ENCODE results near the gene SLC6A20. TPM values are rescaled to one million over a fixed set of nuclear protein-coding genes. Genes with fewer than 3 reads are reported as not detected.
"Not testable (repeated sequence)": the region's sequence is repeated elsewhere in the genome, so short reads cannot be mapped to it uniquely, and the experiment has no call there.

SLC6A20 gene
- total RNA-seq, 3 donors from 2014 or later: 0.16 to 1.2 (median 0.33) TPM

GRCh38 chr3:45758871-45759270 lies 37.5 kb downstream of the SLC6A20 start:
- no peaks in the 10 kb centered on the region for H3K4me1 ChIP-seq
- no peaks in the 10 kb centered on the region for H3K9me3 ChIP-seq
- no peaks in the 10 kb centered on the region for H3K36me3 ChIP-seq
- DNase-seq (ENCODE audit: low spot score in 2 of 2): peak; percentile 5 to 30
- H3K27me3 ChIP-seq: no peaks in the 10 kb centered on the region
- H3K4me3 ChIP-seq: no peak overlapping the region
- no peak overlapping the region for H3K27ac ChIP-seq
- intact Hi-C loops (cut with DNase I; ENCODE audit: low total_unique reads): no loop called here
- no peak for TF ChIP-seq POLR2AphosphoS5 (IDR thresholded peaks at IDR 0.05)
- no peak for TF ChIP-seq CTCF (IDR thresholded peaks at IDR 0.05)
- no peak for TF ChIP-seq POLR2A (IDR thresholded peaks at IDR 0.05)

- H3K27ac ChIP-seq; intact Hi-C loops (cut with DNase I; ENCODE audit: low total_unique reads); H3K9me3 ChIP-seq; H3K4me3 ChIP-seq; H3K27me3 ChIP-seq; H3K36me3 ChIP-seq; H3K4me1 ChIP-seq: not testable (repeated sequence)
- peak in 1 of 2 donors; percentile 6 for DNase-seq (ENCODE audit: low spot score in 2 of 2)
Measured at GRCh38 chr3:45757141-45757540, 39.2 kb downstream of the SLC6A20 start.

- H3K4me3 ChIP-seq: no peak overlapping the region
- DNase-seq (ENCODE audit: low spot score in 2 of 2): peak in 1 of 2 donors; percentile 7
- H3K27me3 ChIP-seq: no peaks in the 10 kb centered on the region
- H3K4me1 ChIP-seq: no peaks in the 10 kb centered on the region
- intact Hi-C loops (cut with DNase I; ENCODE audit: low total_unique reads): no loop called here
- H3K36me3 ChIP-seq: no peaks in the 10 kb centered on the region
- no peaks in the 10 kb centered on the region for H3K9me3 ChIP-seq
- TF ChIP-seq POLR2AphosphoS5 (IDR thresholded peaks at IDR 0.05): no peak
- no peak for TF ChIP-seq POLR2A (IDR thresholded peaks at IDR 0.05)
- TF ChIP-seq CTCF (IDR thresholded peaks at IDR 0.05): no peak
- H3K27ac ChIP-seq: no peak overlapping the region
Measured at GRCh38 chr3:45756055-45756454, 40.3 kb downstream of the SLC6A20 start.

- no peak overlapping the region for H3K27ac ChIP-seq
- no peaks in the 10 kb centered on the region for H3K36me3 ChIP-seq
- H3K4me3 ChIP-seq: no peak overlapping the region
- TF ChIP-seq POLR2A (IDR thresholded peaks at IDR 0.05) (no peak), CTCF (IDR thresholded peaks at IDR 0.05) (no peak), POLR2AphosphoS5 (IDR thresholded peaks at IDR 0.05) (no peak)
- intact Hi-C loops (cut with DNase I; ENCODE audit: low total_unique reads): no loop called here
- peak in 1 of 2 donors; percentile 10 for DNase-seq (ENCODE audit: low spot score in 2 of 2)
- H3K4me1 ChIP-seq: no peaks in the 10 kb centered on the region
- no peaks in the 10 kb centered on the region for H3K27me3 ChIP-seq
- H3K9me3 ChIP-seq: no peaks in the 10 kb centered on the region
Measured at GRCh38 chr3:45754461-45754860, 41.9 kb downstream of the SLC6A20 start.

GRCh38 chr3:45753095-45753494 lies 43.2 kb downstream of the SLC6A20 start:
- Histone ChIP-seq H3K36me3 (no peaks in the 10 kb centered on the region), H3K4me1 (no peaks in the 10 kb centered on the region), H3K27ac (no peak overlapping the region), H3K9me3 (no peaks in the 10 kb centered on the region), H3K4me3 (no peak overlapping the region), H3K27me3 (no peaks in the 10 kb centered on the region)
- DNase-seq (ENCODE audit: low spot score in 2 of 2): no peak
- intact Hi-C loops (cut with DNase I; ENCODE audit: low total_unique reads): no loop called here
- no peak for TF ChIP-seq CTCF (IDR thresholded peaks at IDR 0.05)
- no peak for TF ChIP-seq POLR2A (IDR thresholded peaks at IDR 0.05)
- no peak for TF ChIP-seq POLR2AphosphoS5 (IDR thresholded peaks at IDR 0.05)
